H1 (cell line): Measurements from ENCODE around the gene SYT6. TPM values are rescaled to one million over a fixed set of nuclear protein-coding genes. Genes with fewer than 3 reads are reported as not detected.

ENCODE experiments used
- CEBPB ChIP-seq: IDR thresholded peaks from 2 replicates; pipeline ENCODE4 v1.6.1; 2012; ENCODE audit warnings: low read depth, low read length
- KDM5A ChIP-seq: fragments of 200-600 bp; IDR thresholded peaks from 2 replicates; pipeline ENCODE4 v1.7.1; 2012; ENCODE audit warnings: mild to moderate bottlenecking, low read length, inconsistent platforms, mixed read lengths
- NANOG ChIP-seq: IDR thresholded peaks from 2 replicates; pipeline ENCODE4 v1.6.1; 2011; ENCODE audit warnings: low read length, low read depth, mild to moderate bottlenecking, inconsistent platforms; ENCODE audit not compliant: insufficient read depth, poor library complexity, severe bottlenecking
- SAP30 ChIP-seq: fragments of 300-600 bp; sonication (generic); IDR thresholded peaks from 2 replicates; pipeline ENCODE4 v1.7.1; 2012; ENCODE audit warnings: low read length, moderate library complexity, mild to moderate bottlenecking, inconsistent platforms; ENCODE audit not compliant: insufficient read depth, insufficient replicate concordance
- SP1 ChIP-seq: IDR thresholded peaks from 2 replicates; pipeline ENCODE4 v1.6.1; 2011; ENCODE audit warnings: low read depth, low read length
- YY1 ChIP-seq: IDR thresholded peaks from 2 replicates; pipeline ENCODE4 v1.6.1; 2011; ENCODE audit warnings: low read depth, mild to moderate bottlenecking, low read length
- polyA plus RNA-seq, 7 experiments: library from polyadenylated mRNA; depleted of rRNA in 3 of 7; stranded (reverse) in 5 of 7; unstranded in 2 of 7; fragments of >200 nt in 5 of 7; fragments of 200-250 nt in 2 of 7; gene quantifications; 1 replicate in 5 of 7; 2 replicates in 1 of 7; 4 replicates in 1 of 7; pipeline versions ENCODE4 v1.2.1 to v1.2.3, GENCODE V29; 2011 to 2013; ENCODE audit warnings: missing spikeins in 2 of 7, mixed read lengths in 2 of 7
- total RNA-seq: library from RNA; stranded (reverse); fragmentation: NEBNext Ultra II Directional; extraction: Animal tissue kit (Norgen Biotek cat#: 25700); gene quantifications from 2 replicates; pipeline ENCODE4 v1.2.1, GENCODE V29; 2021
- TF ChIP-seq, protein P1 (sequence below): IDR thresholded peaks from 2 replicates; pipeline ENCODE4 v1.6.1; 2012; ENCODE audit warnings: inconsistent platforms

The SYT6 gene
- total and polyA plus RNA-seq, 2 of the 8 experiments (the other 6 are each of a cell fraction or from before 2014, with no cell fraction given) = 33.7 to 83.5 TPM

DNA sequence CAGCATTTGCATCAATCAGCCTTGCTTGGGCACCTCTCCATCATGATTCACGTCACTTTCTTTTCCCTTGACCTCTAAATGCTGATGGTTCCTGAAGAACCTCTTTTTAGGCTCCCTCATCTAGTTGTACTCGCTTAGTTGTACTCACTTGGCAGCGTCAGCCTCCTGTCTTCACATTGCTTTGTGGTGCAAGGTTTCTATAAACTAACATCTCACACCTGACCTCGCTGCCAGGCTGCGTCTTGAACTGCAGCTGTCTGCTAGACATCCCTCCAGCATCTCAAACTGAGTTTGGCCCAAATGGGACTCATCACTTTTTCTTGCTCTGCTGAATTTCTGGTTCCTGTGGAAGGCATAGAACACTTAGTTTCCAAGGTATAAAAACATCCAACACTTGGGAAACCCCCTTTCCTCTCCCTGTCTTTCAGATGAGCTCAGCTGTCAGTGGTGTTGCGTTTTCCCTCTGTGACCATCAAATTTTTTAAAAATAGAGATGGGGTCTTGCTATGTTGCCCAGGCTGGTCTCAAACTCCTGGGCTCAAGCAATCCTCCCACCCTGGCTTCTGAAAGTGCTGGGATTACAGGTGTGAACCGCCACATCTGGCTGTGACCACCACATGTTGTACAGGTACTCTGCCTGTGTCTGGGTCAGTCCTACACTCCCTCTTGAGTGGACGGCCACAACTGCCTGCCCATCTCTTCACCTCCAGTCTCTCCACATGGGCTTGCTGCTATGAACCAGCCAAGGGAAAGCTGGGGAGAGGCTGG, 66.9 kb downstream of the SYT6 start (continued):
- no peak for TF ChIP-seq SAP30
- TF ChIP-seq YY1 = no peak
- TF ChIP-seq, protein P1, sequence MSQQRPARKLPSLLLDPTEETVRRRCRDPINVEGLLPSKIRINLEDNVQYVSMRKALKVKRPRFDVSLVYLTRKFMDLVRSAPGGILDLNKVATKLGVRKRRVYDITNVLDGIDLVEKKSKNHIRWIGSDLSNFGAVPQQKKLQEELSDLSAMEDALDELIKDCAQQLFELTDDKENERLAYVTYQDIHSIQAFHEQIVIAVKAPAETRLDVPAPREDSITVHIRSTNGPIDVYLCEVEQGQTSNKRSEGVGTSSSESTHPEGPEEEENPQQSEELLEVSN = no peak
- no peak for TF ChIP-seq KDM5A
- TF ChIP-seq NANOG = no peak
- no peak for TF ChIP-seq CEBPB
- no peak for TF ChIP-seq SP1
